GM18861 (cell line): ENCODE measurements around the gene DPYSL4.
A peak's percentile ranks its signal among the peaks of the same experiment; 100 is the strongest.
"Not testable (repeated sequence)": the region's sequence is repeated elsewhere in the genome, so short reads cannot be mapped to it uniquely, and the experiment has no call there.

Source experiments
- ATAC-seq: cut with Tn5 transposase; IDR thresholded peaks from one replicate; pipeline ENCODE4 v1.9.1; 2021; ENCODE audit not compliant: unreplicated experiment

The DPYSL4 gene

GRCh38 chr10:132205650-132206376 lies 19.1 kb downstream of the DPYSL4 start:
- ATAC-seq, result no peak

- no peak for ATAC-seq
Measured at GRCh38 chr10:132206377-132206745, 19.6 kb downstream of the DPYSL4 start.

- ATAC-seq, result no peak
Measured at GRCh38 chr10:132206806-132207535, 20.2 kb downstream of the DPYSL4 start.

- no peak for ATAC-seq
Measured at GRCh38 chr10:132207536-132208461, 21.1 kb downstream of the DPYSL4 start.

GRCh38 chr10:132208462-132209050 lies 21.8 kb downstream of the DPYSL4 start:
- no peak for ATAC-seq

GRCh38 chr10:132209130-132209529 lies 22.4 kb downstream of the DPYSL4 start:
- ATAC-seq, result no peak

- no peak for ATAC-seq
Measured at GRCh38 chr10:132209978-132210530, 23.3 kb downstream of the DPYSL4 start.

- no peak for ATAC-seq
Measured at GRCh38 chr10:132210766-132211165, 24.0 kb downstream of the DPYSL4 start.

- ATAC-seq, result no peak
Measured at GRCh38 chr10:132211246-132211645, 24.5 kb downstream of the DPYSL4 start.

- ATAC-seq, result no peak
Measured at GRCh38 chr10:132212816-132213215, 26.1 kb downstream of the DPYSL4 start.

GRCh38 chr10:132213917-132214316 lies 27.2 kb downstream of the DPYSL4 start:
- no peak for ATAC-seq

- not testable (repeated sequence) for ATAC-seq
Measured at GRCh38 chr10:132216441-132216840, 29.7 kb downstream of the DPYSL4 start.

GRCh38 chr10:132219486-132219885 lies 32.7 kb downstream of the DPYSL4 start:
- no peak for ATAC-seq

- no peak for ATAC-seq
Measured at GRCh38 chr10:132220061-132220460, 33.3 kb downstream of the DPYSL4 start.

GRCh38 chr10:132220996-132221395 lies 34.2 kb downstream of the DPYSL4 start:
- not testable (repeated sequence) for ATAC-seq

- ATAC-seq, result no peak
Measured at GRCh38 chr10:132222726-132223125, 36.0 kb downstream of the DPYSL4 start.

GRCh38 chr10:132223156-132223590 lies 36.4 kb downstream of the DPYSL4 start:
- ATAC-seq, result peak; percentile 63

- no peak for ATAC-seq
Measured at GRCh38 chr10:132223611-132224342, 37.0 kb downstream of the DPYSL4 start.

- ATAC-seq, result no peak
Measured at GRCh38 chr10:132224343-132225072, 37.8 kb downstream of the DPYSL4 start.
